Measurements from ENCODE around the gene MOB3B.

The MOB3B gene

DNA sequence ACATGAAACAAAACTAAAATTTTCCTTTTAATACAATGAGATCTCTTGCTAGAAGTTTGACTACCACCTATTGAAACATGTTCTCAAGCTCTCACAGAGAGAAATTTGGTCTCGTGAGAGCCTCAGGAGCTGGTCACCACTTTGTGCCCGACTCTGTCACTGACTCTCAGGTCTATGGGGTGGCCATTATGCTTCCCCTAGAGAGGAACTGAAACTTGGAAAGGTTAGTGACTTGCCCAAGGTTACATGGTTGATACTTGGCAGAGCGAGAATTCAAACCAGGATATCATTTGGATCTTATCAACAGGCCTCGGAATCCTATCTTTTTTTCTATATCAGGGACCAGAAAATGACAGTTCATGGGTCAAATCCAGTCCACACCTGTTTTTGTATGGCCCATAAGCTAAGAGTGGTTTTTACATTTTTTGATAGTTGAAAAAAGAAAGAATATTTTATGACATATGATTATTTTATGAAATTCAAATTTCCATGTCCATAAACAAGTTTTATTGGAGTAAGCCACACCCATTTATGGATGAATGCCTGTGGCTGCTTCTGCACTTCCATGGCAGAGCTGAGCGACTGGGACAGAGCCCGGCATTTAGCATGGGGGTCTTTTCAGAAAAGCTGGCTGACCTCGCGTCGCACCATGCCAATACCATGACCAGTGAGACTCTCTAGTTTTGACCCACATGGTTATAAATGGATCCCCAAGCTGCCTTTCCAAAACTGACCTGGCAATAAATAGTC lies 187.9 kb downstream of the MOB3B start:
- ChIA-PET CTCF (interaction anchor here (1.2 kb wide), 1 partner anchor 8 kb away, joined by 5 read pairs; no protein-coding TSS in a partner anchor), POLR2A (ENCODE audit: low non-redundant PET) (no interaction called here)
- no peak overlapping the region for H3K27ac ChIP-seq
- DNase-seq (ENCODE audit: low spot score): no peak
- TF ChIP-seq, protein P1, sequence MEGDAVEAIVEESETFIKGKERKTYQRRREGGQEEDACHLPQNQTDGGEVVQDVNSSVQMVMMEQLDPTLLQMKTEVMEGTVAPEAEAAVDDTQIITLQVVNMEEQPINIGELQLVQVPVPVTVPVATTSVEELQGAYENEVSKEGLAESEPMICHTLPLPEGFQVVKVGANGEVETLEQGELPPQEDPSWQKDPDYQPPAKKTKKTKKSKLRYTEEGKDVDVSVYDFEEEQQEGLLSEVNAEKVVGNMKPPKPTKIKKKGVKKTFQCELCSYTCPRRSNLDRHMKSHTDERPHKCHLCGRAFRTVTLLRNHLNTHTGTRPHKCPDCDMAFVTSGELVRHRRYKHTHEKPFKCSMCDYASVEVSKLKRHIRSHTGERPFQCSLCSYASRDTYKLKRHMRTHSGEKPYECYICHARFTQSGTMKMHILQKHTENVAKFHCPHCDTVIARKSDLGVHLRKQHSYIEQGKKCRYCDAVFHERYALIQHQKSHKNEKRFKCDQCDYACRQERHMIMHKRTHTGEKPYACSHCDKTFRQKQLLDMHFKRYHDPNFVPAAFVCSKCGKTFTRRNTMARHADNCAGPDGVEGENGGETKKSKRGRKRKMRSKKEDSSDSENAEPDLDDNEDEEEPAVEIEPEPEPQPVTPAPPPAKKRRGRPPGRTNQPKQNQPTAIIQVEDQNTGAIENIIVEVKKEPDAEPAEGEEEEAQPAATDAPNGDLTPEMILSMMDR (conservative IDR thresholded peaks at IDR 0.05; ENCODE audit: low read depth): no peak

- POLR2A ChIA-PET (ENCODE audit: low non-redundant PET): no interaction called here
- no peak overlapping the region for H3K27ac ChIP-seq
- TF ChIP-seq, protein P1 (conservative IDR thresholded peaks at IDR 0.05; ENCODE audit: low read depth): no peak
- no peak for DNase-seq (ENCODE audit: low spot score)
- CTCF ChIA-PET: interaction anchor here (0.5 to 1.6 kb wide), 3 partner anchors 8 to 581 kb away, joined by 3 to 5 read pairs (median 5); partner anchors contain the start of gene MOB3B
These were observed 188.6 kb downstream of the MOB3B start for GRCh38 chr9:27340961-27341511.

- TF ChIP-seq, protein P1 (conservative IDR thresholded peaks at IDR 0.05; ENCODE audit: low read depth): no peak
These were observed 189.3 kb downstream of the MOB3B start for GRCh38 chr9:27340285-27340674.

DNA sequence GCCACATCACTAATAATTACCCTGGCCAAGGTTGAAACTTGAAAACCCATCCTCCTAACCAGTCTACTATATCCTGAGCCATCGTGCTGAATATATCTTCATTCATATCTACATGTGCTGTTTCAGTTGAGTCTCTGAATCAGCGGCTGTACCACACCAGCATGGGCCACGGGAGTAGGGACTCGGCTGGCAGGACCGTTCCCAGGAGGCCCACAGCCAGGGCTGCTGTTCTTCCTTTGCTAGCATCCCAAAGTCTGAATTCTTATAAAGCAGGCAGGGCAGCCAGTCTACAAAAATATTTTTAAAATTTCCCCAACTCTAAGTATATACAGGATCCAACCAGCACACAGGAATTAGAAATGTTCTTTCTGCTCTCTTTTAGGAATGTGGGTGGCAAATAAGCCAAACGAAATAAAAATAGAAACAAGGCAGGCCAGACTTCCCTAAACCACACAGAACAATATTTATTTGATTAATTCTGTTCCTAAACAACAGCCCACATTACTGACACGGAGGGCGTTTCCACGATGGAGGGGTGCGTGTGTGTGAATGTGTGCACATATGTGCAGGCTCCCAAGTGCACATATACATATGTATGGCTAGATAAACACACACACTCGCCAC lies 189.8 kb downstream of the MOB3B start:
- no peak overlapping the region for H3K27ac ChIP-seq
- CTCF ChIA-PET: interaction anchor here (0.6 to 1.6 kb wide), 2 partner anchors 190 to 1834 kb away, joined by 3 to 5 read pairs; partner anchors contain the start of gene MOB3B
- TF ChIP-seq, protein P1 (conservative IDR thresholded peaks at IDR 0.05; ENCODE audit: low read depth): no peak
- DNase-seq (ENCODE audit: low spot score): no peak
- POLR2A ChIA-PET (ENCODE audit: low non-redundant PET): no interaction called here

More at GRCh38 chr9:27340285-27340674, 189.3 kb downstream of the MOB3B start:
- ChIA-PET CTCF (interaction anchor here (0.6 to 1.6 kb wide), 2 partner anchors 189 to 1834 kb away, joined by 3 to 5 read pairs; partner anchors contain the start of gene MOB3B), POLR2A (ENCODE audit: low non-redundant PET) (no interaction called here)
- no peak overlapping the region for H3K27ac ChIP-seq
- DNase-seq (ENCODE audit: low spot score): no peak

DNA sequence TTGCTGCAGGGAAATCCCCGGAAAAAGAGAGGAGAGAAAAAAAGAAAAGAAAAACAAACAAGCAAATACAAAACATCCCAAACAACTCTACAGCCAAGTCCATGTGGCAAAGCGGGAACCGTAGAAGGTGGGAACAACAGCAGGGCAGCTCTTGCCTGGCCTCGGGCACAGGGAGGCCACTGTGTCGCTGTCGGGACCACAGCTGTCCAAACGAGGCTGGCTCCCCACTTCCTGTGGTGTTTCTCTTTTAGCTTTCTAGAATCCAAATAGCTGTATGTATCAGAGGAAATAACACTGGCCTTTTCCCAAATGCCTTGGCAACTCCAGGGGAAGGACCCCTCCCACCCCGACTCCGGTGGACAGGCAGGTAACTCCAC lies 191.1 kb downstream of the MOB3B start:
- peak overlapping the region; percentile 25 for H3K27ac ChIP-seq
- POLR2A ChIA-PET (ENCODE audit: low non-redundant PET): no interaction called here
- TF ChIP-seq, protein P1 (conservative IDR thresholded peaks at IDR 0.05; ENCODE audit: low read depth): no peak

GRCh38 chr9:27337833-27338526 lies 191.6 kb downstream of the MOB3B start:
- TF ChIP-seq, protein P1 (conservative IDR thresholded peaks at IDR 0.05; ENCODE audit: low read depth): no peak
- no peak for DNase-seq (ENCODE audit: low spot score)
- ChIA-PET CTCF (no interaction called here), POLR2A (ENCODE audit: low non-redundant PET) (no interaction called here)
- peak overlapping the region; percentile 25 for H3K27ac ChIP-seq

More for the DNA sequence above, 191.1 kb downstream of the MOB3B start:
- no peak for DNase-seq (ENCODE audit: low spot score)
- CTCF ChIA-PET: interaction anchor here (0.6 to 0.7 kb wide), 2 partner anchors 15 to 386 kb away, joined by 3 to 4 read pairs; no protein-coding TSS in a partner anchor

Data from RWPE1 (cell line).